Hepatocyte (in vitro differentiated cells): ENCODE results near the gene RTN4RL2.

Source experiments
- CTCF ChIP-seq: fragments of 200-600 bp; sonication (generic); IDR thresholded peaks from 2 replicates; pipeline ENCODE4 v1.5.1; 2016; ENCODE audit warnings: antibody characterized with exemption, mild to moderate bottlenecking; ENCODE audit not compliant: poor library complexity
- EZH2 ChIP-seq: fragments of 200-600 bp; sonication (generic); IDR thresholded peaks from 2 replicates; pipeline ENCODE4 v1.6.1; 2016; ENCODE audit warnings: antibody characterized with exemption, mild to moderate bottlenecking, borderline replicate concordance

GRCh38 chr11:57474803-57475115 is 14.4 kb downstream of the RTN4RL2 start:
- TF ChIP-seq CTCF (no peak), EZH2 (no peak)
